ENCODE results near the gene NUP210. TPM values are rescaled to one million over a fixed set of nuclear protein-coding genes. Genes with fewer than 3 reads are reported as not detected.

NUP210 gene
- total RNA-seq, 1 donor from 2014 or later, result 19.9 TPM

- DNase-seq (ENCODE audit: low spot score), result no peak
Measured at GRCh38 chr3:13348661-13349396, 71.3 kb downstream of the NUP210 start.

GRCh38 chr3:13348100-13348499 lies 72.0 kb downstream of the NUP210 start:
- DNase-seq (ENCODE audit: low spot score), result no peak

GRCh38 chr3:13347390-13347950 lies 72.7 kb downstream of the NUP210 start:
- no peak for DNase-seq (ENCODE audit: low spot score)

GRCh38 chr3:13346481-13347389 lies 73.4 kb downstream of the NUP210 start:
- peak; percentile 64 for DNase-seq (ENCODE audit: low spot score)

- no peak for DNase-seq (ENCODE audit: low spot score)
Measured at GRCh38 chr3:13345772-13346171, 74.3 kb downstream of the NUP210 start.

- DNase-seq (ENCODE audit: low spot score), result no peak
Measured at GRCh38 chr3:13345284-13345683, 74.8 kb downstream of the NUP210 start.

- DNase-seq (ENCODE audit: low spot score), result no peak
Measured at GRCh38 chr3:13344663-13345062, 75.5 kb downstream of the NUP210 start.

- no peak for DNase-seq (ENCODE audit: low spot score)
Measured at GRCh38 chr3:13343601-13344000, 76.5 kb downstream of the NUP210 start.

GRCh38 chr3:13341229-13341905 lies 78.8 kb downstream of the NUP210 start:
- DNase-seq (ENCODE audit: low spot score), result no peak

GRCh38 chr3:13339833-13340232 lies 80.3 kb downstream of the NUP210 start:
- no peak for DNase-seq (ENCODE audit: low spot score)

GRCh38 chr3:13338996-13339395 lies 81.1 kb downstream of the NUP210 start:
- DNase-seq (ENCODE audit: low spot score), result no peak

GRCh38 chr3:13338231-13338630 lies 81.9 kb downstream of the NUP210 start:
- DNase-seq (ENCODE audit: low spot score), result no peak

GRCh38 chr3:13336592-13336991 lies 83.5 kb downstream of the NUP210 start:
- no peak for DNase-seq (ENCODE audit: low spot score)

- no peak for DNase-seq (ENCODE audit: low spot score)
Measured at GRCh38 chr3:13335503-13335902, 84.6 kb downstream of the NUP210 start.

GRCh38 chr3:13335059-13335458 lies 85.1 kb downstream of the NUP210 start:
- DNase-seq (ENCODE audit: low spot score), result no peak

GRCh38 chr3:13333236-13333897 lies 86.8 kb downstream of the NUP210 start:
- DNase-seq (ENCODE audit: low spot score), result no peak

- no peak for DNase-seq (ENCODE audit: low spot score)
Measured at GRCh38 chr3:13332740-13333139, 87.4 kb downstream of the NUP210 start.

- no peak for DNase-seq (ENCODE audit: low spot score)
Measured at GRCh38 chr3:13332158-13332557, 88.0 kb downstream of the NUP210 start.

- DNase-seq (ENCODE audit: low spot score), result no peak
Measured at GRCh38 chr3:13329746-13330145, 90.4 kb downstream of the NUP210 start.

- no peak for DNase-seq (ENCODE audit: low spot score)
Measured at GRCh38 chr3:13325892-13326443, 94.2 kb downstream of the NUP210 start.

GRCh38 chr3:13324835-13325501 lies 95.2 kb downstream of the NUP210 start:
- no peak for DNase-seq (ENCODE audit: low spot score)

Measured in ureter (tissue), 1 donor.